Glutamatergic neuron (in vitro differentiated cells): Measurements from ENCODE around the gene XYLB. TPM values are rescaled to one million over a fixed set of nuclear protein-coding genes. Genes with fewer than 3 reads are reported as not detected.

ENCODE experiments used
- DNase-seq: peaks from one replicate; pipeline ENCODE4 v3.0.0; 2022
- H3K27ac Mint-ChIP-seq: one replicate; pipeline ENCODE4 v1.8.0; 2020; ENCODE audit warnings: mild to moderate bottlenecking, mixed read lengths, inconsistent platforms; ENCODE audit not compliant: unreplicated experiment
- H3K27me3 Mint-ChIP-seq: one replicate; pipeline ENCODE4 v1.8.0; 2020; ENCODE audit warnings: mild to moderate bottlenecking, moderate library complexity, mixed read lengths, inconsistent platforms; ENCODE audit not compliant: unreplicated experiment
- H3K36me3 Mint-ChIP-seq: one replicate; pipeline ENCODE4 v1.8.0; 2020; ENCODE audit warnings: mild to moderate bottlenecking, mixed read lengths, inconsistent platforms; ENCODE audit not compliant: unreplicated experiment
- H3K4me1 Mint-ChIP-seq: one replicate; pipeline ENCODE4 v1.8.0; 2020; ENCODE audit warnings: mild to moderate bottlenecking, low read depth, mixed read lengths, inconsistent platforms; ENCODE audit not compliant: unreplicated experiment
- H3K4me3 Mint-ChIP-seq: one replicate; pipeline ENCODE4 v1.8.0; 2020; ENCODE audit warnings: mild to moderate bottlenecking, mixed read lengths, inconsistent platforms; ENCODE audit not compliant: unreplicated experiment
- H3K9me3 Mint-ChIP-seq: one replicate; pipeline ENCODE4 v1.8.0; 2020; ENCODE audit warnings: mild to moderate bottlenecking, moderate library complexity, mixed read lengths, inconsistent platforms; ENCODE audit not compliant: unreplicated experiment
- total RNA-seq: library from RNA; stranded (reverse); fragmentation: NEBNext Ultra II Directional; extraction: Animal tissue kit (Norgen Biotek cat#: 25700); gene quantifications from one replicate; pipeline ENCODE4 v1.2.1, GENCODE V29; 2021; ENCODE audit not compliant: unreplicated experiment
- TF ChIP-seq, protein P1 (sequence below): fragments of 200-600 bp; sonication (generic); IDR thresholded peaks from one replicate; pipeline ENCODE4 v1.5.0; 2021; ENCODE audit not compliant: partially characterized antibody, unreplicated experiment

XYLB gene
- total RNA-seq, 1 donor from 2014 or later: 2.6 TPM

- Mint-ChIP-seq H3K4me3 (no peak overlapping the region), H3K27ac (no peak overlapping the region), H3K36me3 (no peaks in the 10 kb centered on the region), H3K4me1 (no peaks in the 10 kb centered on the region), H3K27me3 (peaks cover 2% of the 10 kb centered on the region), H3K9me3 (no peaks in the 10 kb centered on the region)
- TF ChIP-seq, protein P1, sequence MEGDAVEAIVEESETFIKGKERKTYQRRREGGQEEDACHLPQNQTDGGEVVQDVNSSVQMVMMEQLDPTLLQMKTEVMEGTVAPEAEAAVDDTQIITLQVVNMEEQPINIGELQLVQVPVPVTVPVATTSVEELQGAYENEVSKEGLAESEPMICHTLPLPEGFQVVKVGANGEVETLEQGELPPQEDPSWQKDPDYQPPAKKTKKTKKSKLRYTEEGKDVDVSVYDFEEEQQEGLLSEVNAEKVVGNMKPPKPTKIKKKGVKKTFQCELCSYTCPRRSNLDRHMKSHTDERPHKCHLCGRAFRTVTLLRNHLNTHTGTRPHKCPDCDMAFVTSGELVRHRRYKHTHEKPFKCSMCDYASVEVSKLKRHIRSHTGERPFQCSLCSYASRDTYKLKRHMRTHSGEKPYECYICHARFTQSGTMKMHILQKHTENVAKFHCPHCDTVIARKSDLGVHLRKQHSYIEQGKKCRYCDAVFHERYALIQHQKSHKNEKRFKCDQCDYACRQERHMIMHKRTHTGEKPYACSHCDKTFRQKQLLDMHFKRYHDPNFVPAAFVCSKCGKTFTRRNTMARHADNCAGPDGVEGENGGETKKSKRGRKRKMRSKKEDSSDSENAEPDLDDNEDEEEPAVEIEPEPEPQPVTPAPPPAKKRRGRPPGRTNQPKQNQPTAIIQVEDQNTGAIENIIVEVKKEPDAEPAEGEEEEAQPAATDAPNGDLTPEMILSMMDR: no peak
- no peak for DNase-seq
These were observed 16.2 kb downstream of the XYLB start for GRCh38 chr3:38362825-38363224.

DNA sequence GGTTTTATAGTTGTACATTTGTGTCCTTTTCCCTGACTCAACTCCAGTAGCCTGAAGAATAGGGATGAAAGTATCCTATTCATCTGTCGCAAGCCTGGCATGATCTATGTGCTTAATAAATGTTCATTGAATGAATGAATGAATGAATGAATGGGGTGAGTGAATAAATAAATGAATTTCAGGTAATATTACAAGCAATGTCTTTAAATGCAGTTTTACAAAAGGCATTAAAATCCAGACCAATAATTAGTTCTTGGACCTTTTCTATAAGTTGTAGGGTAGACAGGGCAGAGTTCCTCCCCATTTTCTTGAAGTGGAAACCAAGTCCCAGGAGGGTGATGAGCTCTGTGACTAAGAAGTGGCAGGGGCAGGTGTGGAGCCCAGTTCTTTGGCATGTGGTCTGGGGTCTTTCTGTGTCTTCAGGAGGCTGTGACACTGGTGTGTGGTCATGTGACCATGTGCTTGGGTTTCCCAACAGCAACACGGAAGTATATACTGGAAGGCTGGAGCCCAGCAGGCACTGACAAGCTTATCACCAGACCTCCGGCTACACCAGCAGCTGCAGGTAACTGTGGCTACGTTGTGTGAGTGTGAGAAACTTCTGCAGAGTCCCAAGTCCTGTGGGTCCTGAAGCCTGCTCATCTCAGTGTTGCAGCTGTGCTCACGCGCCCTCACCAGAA is 18.3 kb downstream of the XYLB start:
- no peak for DNase-seq
- TF ChIP-seq, protein P1: no peak
- Mint-ChIP-seq H3K27ac (no peak overlapping the region), H3K36me3 (no peaks in the 10 kb centered on the region), H3K4me1 (no peaks in the 10 kb centered on the region), H3K27me3 (peaks cover 2% of the 10 kb centered on the region), H3K9me3 (peaks cover 4% of the 10 kb centered on the region), H3K4me3 (no peak overlapping the region)

GRCh38 chr3:38365469-38366062 is 19.0 kb downstream of the XYLB start:
- H3K9me3 Mint-ChIP-seq: peaks cover 4% of the 10 kb centered on the region
- H3K4me1 Mint-ChIP-seq: no peaks in the 10 kb centered on the region
- TF ChIP-seq, protein P1: no peak
- H3K27me3 Mint-ChIP-seq: peaks cover 2% of the 10 kb centered on the region
- H3K27ac Mint-ChIP-seq: no peak overlapping the region
- no peak overlapping the region for H3K4me3 Mint-ChIP-seq
- no peak for DNase-seq
- H3K36me3 Mint-ChIP-seq: no peaks in the 10 kb centered on the region

DNA sequence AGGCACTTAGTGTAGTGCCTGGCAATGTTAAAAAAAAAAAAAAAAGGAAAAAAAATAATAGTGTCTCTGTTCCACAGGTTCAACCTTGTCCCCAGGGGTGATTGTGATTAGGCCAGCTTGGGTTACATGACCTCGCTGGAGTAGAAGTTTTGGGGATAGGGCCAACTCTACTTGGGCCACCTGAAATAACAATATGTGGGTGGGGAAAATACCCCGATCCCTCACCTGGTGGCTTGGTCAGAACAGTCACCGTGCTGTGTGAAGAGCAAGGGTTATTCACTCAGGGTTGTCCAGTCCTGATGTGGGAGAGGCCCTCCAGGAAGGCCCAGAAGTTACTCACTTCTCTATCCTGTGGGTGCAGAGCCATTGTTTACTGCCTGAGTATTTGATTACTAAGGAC is 19.5 kb downstream of the XYLB start:
- H3K9me3 Mint-ChIP-seq: peaks cover 4% of the 10 kb centered on the region
- H3K4me1 Mint-ChIP-seq: no peaks in the 10 kb centered on the region
- TF ChIP-seq, protein P1: no peak
- H3K27me3 Mint-ChIP-seq: peaks cover 2% of the 10 kb centered on the region
- no peaks in the 10 kb centered on the region for H3K36me3 Mint-ChIP-seq
- DNase-seq: no peak
- H3K27ac Mint-ChIP-seq: no peak overlapping the region
- no peak overlapping the region for H3K4me3 Mint-ChIP-seq

DNA sequence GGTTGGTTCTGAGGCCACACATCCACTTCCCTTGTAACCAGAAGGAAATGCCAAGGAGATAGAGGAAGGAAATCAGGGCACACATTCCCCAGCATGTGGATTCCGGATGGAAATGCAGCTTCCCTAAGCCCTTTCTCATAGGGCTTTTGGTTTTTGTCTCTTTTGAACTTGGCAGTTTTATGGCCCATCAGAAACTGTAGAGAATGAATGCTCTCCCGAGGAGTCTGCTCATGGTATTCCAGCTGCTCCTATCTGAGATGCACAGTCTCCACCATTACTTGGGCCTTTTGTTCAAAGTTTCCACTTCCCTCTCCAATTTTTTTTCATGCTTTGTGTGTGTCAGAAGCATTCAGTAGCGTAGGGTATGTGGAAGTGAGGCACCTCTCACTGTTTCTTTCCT is 21.2 kb downstream of the XYLB start:
- TF ChIP-seq, protein P1: no peak
- Mint-ChIP-seq H3K27ac (no peak overlapping the region), H3K36me3 (peaks cover under 1% of the 10 kb centered on the region), H3K27me3 (no peaks in the 10 kb centered on the region), H3K9me3 (peaks cover 4% of the 10 kb centered on the region), H3K4me3 (no peak overlapping the region), H3K4me1 (no peaks in the 10 kb centered on the region)
- DNase-seq: no peak
